Neural progenitor cell (in vitro differentiated cells): ENCODE measurements around the gene SPINK5. TPM values are rescaled to one million over a fixed set of nuclear protein-coding genes. Genes with fewer than 3 reads are reported as not detected.

Experiments
- DNase-seq: peaks from one replicate; pipeline ENCODE4 v3.0.0-alpha.2; 2016; ENCODE audit warnings: low spot score
- H2AFZ ChIP-seq: fragments of 200-600 bp; sonication (generic); replicated peaks from 2 replicates; pipeline ENCODE4 v1.6.1; 2016; ENCODE audit warnings: antibody characterized with exemption
- H3F3A ChIP-seq: fragments of 200-600 bp; sonication (generic); 2 replicates; pipeline ENCODE4 v1.6.1; 2016; ENCODE audit warnings: antibody characterized with exemption, low read depth
- H3K27ac ChIP-seq: fragments of 200-600 bp; sonication (generic); 2 replicates; pipeline ENCODE4 v1.5.1; 2016; ENCODE audit warnings: mild to moderate bottlenecking
- H3K27me3 ChIP-seq: fragments of 200-600 bp; sonication (generic); 2 replicates; pipeline ENCODE4 v1.6.1; 2016; ENCODE audit warnings: mild to moderate bottlenecking, moderate library complexity
- H3K36me3 ChIP-seq: fragments of 200-600 bp; sonication (generic); 2 replicates; pipeline ENCODE4 v1.5.1; 2016
- H3K4me1 ChIP-seq: fragments of 200-600 bp; sonication (generic); 2 replicates; pipeline ENCODE4 v1.6.1; 2016; ENCODE audit warnings: mixed run types
- H3K4me2 ChIP-seq: fragments of 200-600 bp; sonication (generic); 2 replicates; pipeline ENCODE4 v1.6.1; 2016
- H3K4me3 ChIP-seq: fragments of 200-600 bp; sonication (generic); 2 replicates; pipeline ENCODE4 v1.5.1; 2016
- H3K79me2 ChIP-seq: fragments of 200-600 bp; sonication (generic); 2 replicates; pipeline ENCODE4 v1.6.1; 2016; ENCODE audit warnings: low read depth
- H3K9ac ChIP-seq: fragments of 200-600 bp; sonication (generic); 2 replicates; pipeline ENCODE4 v1.6.1; 2016
- H3K9me3 ChIP-seq: fragments of 200-600 bp; sonication (generic); 2 replicates; pipeline ENCODE4 v1.5.1; 2016; ENCODE audit warnings: low read depth
- H4K20me1 ChIP-seq: fragments of 200-600 bp; sonication (generic); 2 replicates; pipeline ENCODE4 v1.6.1; 2016; ENCODE audit warnings: low read depth
- H3K27ac Mint-ChIP-seq: 3 replicates; pipeline ENCODE4 v1.8.0; 2021; ENCODE audit warnings: mixed read lengths
- H3K27me3 Mint-ChIP-seq: 2 replicates; pipeline ENCODE4 v1.8.0; 2022; ENCODE audit warnings: low read depth, mild to moderate bottlenecking, inconsistent platforms, moderate library complexity, mixed read lengths; ENCODE audit not compliant: insufficient read depth
- H3K36me3 Mint-ChIP-seq: 3 replicates; pipeline ENCODE4 v1.8.0; 2021; ENCODE audit warnings: mixed read lengths
- H3K4me1 Mint-ChIP-seq: 3 replicates; pipeline ENCODE4 v1.8.0; 2021; ENCODE audit warnings: mixed read lengths
- H3K4me3 Mint-ChIP-seq: 3 replicates; pipeline ENCODE4 v1.8.0; 2021; ENCODE audit warnings: mild to moderate bottlenecking, moderate library complexity, mixed read lengths
- H3K9me3 Mint-ChIP-seq: 3 replicates; pipeline ENCODE4 v1.8.0; 2020; ENCODE audit warnings: mixed read lengths
- EZH2 ChIP-seq: fragments of 200-600 bp; sonication (generic); IDR thresholded peaks from 2 replicates; pipeline ENCODE4 v1.6.1; 2017; ENCODE audit warnings: antibody characterized with exemption, mild to moderate bottlenecking, moderate library complexity
- EZH2phosphoT487 ChIP-seq: fragments of 200-600 bp; sonication (generic); IDR thresholded peaks from 2 replicates; pipeline ENCODE4 v1.6.1; 2017; ENCODE audit warnings: antibody characterized with exemption
- total RNA-seq: library from RNA; depleted of rRNA; stranded (reverse); fragments of >200 nt; gene quantifications from 2 replicates; pipeline ENCODE4 v1.2.3, GENCODE V29; 2015; ENCODE audit warnings: low replicate concordance
- TF ChIP-seq, protein P1 (sequence below): fragments of 200-600 bp; sonication (generic); IDR thresholded peaks from 2 replicates; pipeline ENCODE4 v1.5.1; 2017; ENCODE audit warnings: antibody characterized with exemption, mild to moderate bottlenecking

The SPINK5 gene
- total RNA-seq, result 13.7 and 18.1 TPM in 2 replicates

DNA sequence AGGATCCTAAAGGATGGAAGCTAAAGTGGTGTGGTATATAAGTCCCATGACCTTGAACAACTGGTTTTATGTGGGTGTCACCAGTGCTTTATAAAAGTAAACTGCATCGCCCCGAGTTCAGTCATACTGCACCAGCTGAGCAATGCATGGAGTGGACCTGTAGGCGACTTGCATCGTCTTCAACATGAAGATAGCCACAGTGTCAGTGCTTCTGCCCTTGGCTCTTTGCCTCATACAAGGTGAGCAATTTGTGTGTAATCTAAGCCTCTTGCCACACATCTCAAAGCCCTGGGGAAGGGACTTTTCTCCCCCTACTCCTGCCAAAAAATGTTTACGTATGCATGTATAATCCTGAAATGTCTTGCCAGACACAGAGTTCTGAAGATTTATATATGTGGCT, at the start of gene SPINK5:
TSS of gene SPINK5 (plus strand) at position 120 of the 400 bp plus-strand sequence. CDS start at position 185, 65 bp downstream.
- Histone ChIP-seq H3K79me2 (no peaks in the 10 kb centered on the region), H3K4me3 (no peak within 1 kb of the TSS), H3K4me1 (no peaks in the 10 kb centered on the region), H4K20me1 (no peaks in the 10 kb centered on the region), H2AFZ (no peak within 1 kb of the TSS), H3K4me2 (no peak within 1 kb of the TSS), H3K36me3 (no peaks in the 10 kb centered on the region), H3F3A (no peaks in the 10 kb centered on the region), H3K27ac (no peak within 1 kb of the TSS), H3K9me3 (no peaks in the 10 kb centered on the region), H3K9ac (no peak within 1 kb of the TSS), H3K27me3 (no peaks in the 10 kb centered on the region)
- DNase-seq, result no peak
- no peaks in the 10 kb centered on the region for H3K27me3 Mint-ChIP-seq
- no peak within 1 kb of the TSS for H3K27ac Mint-ChIP-seq
- no peak within 1 kb of the TSS for H3K4me3 Mint-ChIP-seq
- no peaks in the 10 kb centered on the region for H3K36me3 Mint-ChIP-seq
- TF ChIP-seq EZH2 (no peak), EZH2phosphoT487 (no peak)
- TF ChIP-seq, protein P1, sequence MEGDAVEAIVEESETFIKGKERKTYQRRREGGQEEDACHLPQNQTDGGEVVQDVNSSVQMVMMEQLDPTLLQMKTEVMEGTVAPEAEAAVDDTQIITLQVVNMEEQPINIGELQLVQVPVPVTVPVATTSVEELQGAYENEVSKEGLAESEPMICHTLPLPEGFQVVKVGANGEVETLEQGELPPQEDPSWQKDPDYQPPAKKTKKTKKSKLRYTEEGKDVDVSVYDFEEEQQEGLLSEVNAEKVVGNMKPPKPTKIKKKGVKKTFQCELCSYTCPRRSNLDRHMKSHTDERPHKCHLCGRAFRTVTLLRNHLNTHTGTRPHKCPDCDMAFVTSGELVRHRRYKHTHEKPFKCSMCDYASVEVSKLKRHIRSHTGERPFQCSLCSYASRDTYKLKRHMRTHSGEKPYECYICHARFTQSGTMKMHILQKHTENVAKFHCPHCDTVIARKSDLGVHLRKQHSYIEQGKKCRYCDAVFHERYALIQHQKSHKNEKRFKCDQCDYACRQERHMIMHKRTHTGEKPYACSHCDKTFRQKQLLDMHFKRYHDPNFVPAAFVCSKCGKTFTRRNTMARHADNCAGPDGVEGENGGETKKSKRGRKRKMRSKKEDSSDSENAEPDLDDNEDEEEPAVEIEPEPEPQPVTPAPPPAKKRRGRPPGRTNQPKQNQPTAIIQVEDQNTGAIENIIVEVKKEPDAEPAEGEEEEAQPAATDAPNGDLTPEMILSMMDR, result no peak
- peaks cover 3% of the 10 kb centered on the region for H3K4me1 Mint-ChIP-seq
- H3K9me3 Mint-ChIP-seq, result no peaks in the 10 kb centered on the region

DNA sequence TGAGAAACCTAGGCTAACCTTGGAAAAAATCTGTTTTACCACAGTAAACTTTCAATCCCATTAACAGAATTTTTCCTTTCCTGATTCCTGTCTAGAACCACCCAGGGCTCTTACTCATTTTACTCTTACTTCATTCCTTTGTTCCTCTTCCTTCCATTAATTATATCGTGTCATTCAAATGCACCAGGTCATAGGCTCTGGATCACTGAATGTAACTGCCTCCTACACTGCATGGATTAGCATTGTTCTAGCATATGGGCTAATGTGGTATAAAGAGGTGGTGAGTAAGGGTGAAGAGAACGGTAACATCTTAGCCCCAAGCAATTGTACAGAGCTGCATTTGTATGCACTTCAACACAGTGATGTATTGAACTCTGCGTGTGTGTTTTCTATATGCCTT, 49.5 kb upstream of the SPINK5 start:
- no peaks in the 10 kb centered on the region for H3K36me3 Mint-ChIP-seq

GRCh38 chr5:148020257-148020988, 43.4 kb upstream of the SPINK5 start:
- H3F3A ChIP-seq, result no peaks in the 10 kb centered on the region
- Mint-ChIP-seq H3K9me3 (no peaks in the 10 kb centered on the region), H3K4me3 (no peak overlapping the region), H3K36me3 (no peaks in the 10 kb centered on the region), H3K27ac (no peak overlapping the region), H3K4me1 (peaks cover 3% of the 10 kb centered on the region), H3K27me3 (no peaks in the 10 kb centered on the region)
- no peak for DNase-seq
- no peaks in the 10 kb centered on the region for H4K20me1 ChIP-seq
- no peaks in the 10 kb centered on the region for H3K79me2 ChIP-seq
- H2AFZ ChIP-seq, result no peak overlapping the region
- no peak overlapping the region for H3K4me2 ChIP-seq
- H3K4me1 ChIP-seq, result no peaks in the 10 kb centered on the region
- no peak overlapping the region for H3K4me3 ChIP-seq
- no peaks in the 10 kb centered on the region for H3K9me3 ChIP-seq
- no peak overlapping the region for H3K9ac ChIP-seq
- H3K27ac ChIP-seq, result no peak overlapping the region
- H3K27me3 ChIP-seq, result no peaks in the 10 kb centered on the region
- H3K36me3 ChIP-seq, result no peaks in the 10 kb centered on the region
- TF ChIP-seq, protein P1, result no peak

More for the DNA sequence above, 49.5 kb upstream of the SPINK5 start:
- H3F3A ChIP-seq, result no peaks in the 10 kb centered on the region
- H2AFZ ChIP-seq, result no peak overlapping the region
- Mint-ChIP-seq H3K4me3 (no peak overlapping the region), H3K9me3 (no peaks in the 10 kb centered on the region), H3K27ac (no peak overlapping the region), H3K27me3 (no peaks in the 10 kb centered on the region), H3K4me1 (peaks cover 3% of the 10 kb centered on the region)
- no peak for DNase-seq
- no peak overlapping the region for H3K9ac ChIP-seq
- no peak for TF ChIP-seq EZH2phosphoT487
- no peak for TF ChIP-seq EZH2
- TF ChIP-seq, protein P1, result no peak
- H3K9me3 ChIP-seq, result no peaks in the 10 kb centered on the region
- H3K4me3 ChIP-seq, result no peak overlapping the region
- no peak overlapping the region for H3K4me2 ChIP-seq
- H3K4me1 ChIP-seq, result no peaks in the 10 kb centered on the region
- no peaks in the 10 kb centered on the region for H4K20me1 ChIP-seq
- H3K27me3 ChIP-seq, result no peaks in the 10 kb centered on the region
- H3K36me3 ChIP-seq, result no peaks in the 10 kb centered on the region
- H3K79me2 ChIP-seq, result no peaks in the 10 kb centered on the region
- H3K27ac ChIP-seq, result no peak overlapping the region
